ENCODE measurements around the gene VIPR2.

Gene VIPR2

DNA sequence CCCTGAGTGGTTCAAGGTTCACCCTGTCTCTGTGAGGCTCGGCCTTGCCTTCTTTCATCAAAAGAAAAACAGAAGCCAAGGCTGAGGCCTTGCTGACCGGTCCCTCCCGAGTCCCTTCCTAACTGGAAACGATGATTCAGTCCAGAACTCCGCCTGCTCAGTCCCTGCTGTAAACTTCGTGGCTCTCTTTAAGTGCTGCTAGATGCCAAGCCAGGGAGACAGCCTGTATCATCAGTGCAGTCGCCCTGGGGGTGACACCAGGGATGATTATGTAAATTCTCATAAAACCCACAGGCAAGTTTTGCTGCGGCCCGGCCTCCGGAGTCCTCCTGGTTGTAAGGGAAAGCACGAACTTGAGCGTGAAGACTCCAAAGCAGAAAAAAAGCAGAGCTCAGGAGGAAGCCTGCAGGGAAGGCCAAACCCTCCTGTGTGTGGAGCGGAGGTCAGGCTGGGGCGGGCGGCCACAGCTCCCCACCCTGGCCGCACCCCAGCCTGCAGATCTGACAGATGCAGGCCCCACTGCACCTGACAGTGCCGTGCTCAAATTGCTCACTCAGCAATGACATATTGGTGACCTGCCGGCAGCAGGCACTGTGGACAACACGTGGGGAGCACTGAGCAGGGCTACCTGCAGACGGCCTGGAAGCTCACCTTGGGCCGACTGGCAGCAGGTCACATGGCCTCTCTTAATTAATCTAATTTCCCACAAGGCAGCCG lies 164.9 kb downstream of the VIPR2 start:
- no peaks in the 10 kb centered on the region for H3K36me3 ChIP-seq (ENCODE audit: insufficient read depth, low read length)
- no peaks in the 10 kb centered on the region for H3K27me3 ChIP-seq (ENCODE audit: insufficient read depth, low read length)
- H3K27ac ChIP-seq (ENCODE audit: low read depth, low read length) = no peak overlapping the region
- H3K4me3 ChIP-seq (ENCODE audit: low read depth, low read length) = no peak overlapping the region
- no peaks in the 10 kb centered on the region for H3K79me2 ChIP-seq (ENCODE audit: control insufficient read depth, insufficient read depth, low read length, unreplicated experiment)
- H2AFZ ChIP-seq (ENCODE audit: low read length, unreplicated experiment) = no peak overlapping the region
- no peaks in the 10 kb centered on the region for H3K4me1 ChIP-seq (ENCODE audit: control insufficient read depth, insufficient read depth, low read length, unreplicated experiment)

DNA sequence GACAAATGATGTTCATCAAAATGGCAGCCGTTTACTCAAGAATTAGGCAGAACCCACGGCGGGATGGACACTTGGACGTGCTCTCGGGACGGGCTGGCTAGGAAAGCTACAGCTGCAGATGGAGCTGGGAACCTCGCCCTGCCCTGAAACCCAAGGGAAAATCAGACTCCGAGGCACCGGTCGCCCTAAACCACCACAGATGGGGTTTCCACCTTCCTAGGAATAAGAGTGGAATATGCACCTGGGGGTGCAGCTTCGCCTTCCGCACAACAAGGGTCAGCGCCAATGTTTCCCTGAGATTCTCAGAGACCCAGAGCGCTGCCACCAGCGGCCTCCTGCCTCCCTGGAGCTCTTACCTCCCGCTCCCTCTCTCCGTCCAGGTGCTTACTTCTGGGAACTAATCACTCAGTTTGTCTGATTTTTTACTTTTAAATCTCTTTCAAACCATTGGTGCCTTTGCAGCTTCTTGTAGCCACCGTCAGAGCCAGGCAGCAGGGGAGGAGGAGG lies 165.6 kb downstream of the VIPR2 start:
- H3K36me3 ChIP-seq (ENCODE audit: insufficient read depth, low read length) = no peaks in the 10 kb centered on the region
- H3K79me2 ChIP-seq (ENCODE audit: control insufficient read depth, insufficient read depth, low read length, unreplicated experiment) = no peaks in the 10 kb centered on the region
- no peaks in the 10 kb centered on the region for H3K4me1 ChIP-seq (ENCODE audit: control insufficient read depth, insufficient read depth, low read length, unreplicated experiment)
- no peak overlapping the region for H3K27ac ChIP-seq (ENCODE audit: low read depth, low read length)
- H2AFZ ChIP-seq (ENCODE audit: low read length, unreplicated experiment) = no peak overlapping the region
- no peak overlapping the region for H3K4me3 ChIP-seq (ENCODE audit: low read depth, low read length)
- no peaks in the 10 kb centered on the region for H3K27me3 ChIP-seq (ENCODE audit: insufficient read depth, low read length)
